ENCODE measurements around the gene CYB5A. TPM values are rescaled to one million over a fixed set of nuclear protein-coding genes. Genes with fewer than 3 reads are reported as not detected.
"Not testable (repeated sequence)": the region's sequence is repeated elsewhere in the genome, so short reads cannot be mapped to it uniquely, and the experiment has no call there.

The CYB5A gene
- total RNA-seq, 1 donor from 2014 or later: 57.2 TPM

- DNase-seq (ENCODE audit: low spot score): no peak
- intact Hi-C loops (cut with DNase I): no loop called here
Measured at GRCh38 chr18:74303306-74303705, 11.5 kb upstream of the CYB5A start.

GRCh38 chr18:74299746-74300145, 8.0 kb upstream of the CYB5A start:
- intact Hi-C loops (cut with DNase I): no loop called here
- no peak for DNase-seq (ENCODE audit: low spot score)

DNA sequence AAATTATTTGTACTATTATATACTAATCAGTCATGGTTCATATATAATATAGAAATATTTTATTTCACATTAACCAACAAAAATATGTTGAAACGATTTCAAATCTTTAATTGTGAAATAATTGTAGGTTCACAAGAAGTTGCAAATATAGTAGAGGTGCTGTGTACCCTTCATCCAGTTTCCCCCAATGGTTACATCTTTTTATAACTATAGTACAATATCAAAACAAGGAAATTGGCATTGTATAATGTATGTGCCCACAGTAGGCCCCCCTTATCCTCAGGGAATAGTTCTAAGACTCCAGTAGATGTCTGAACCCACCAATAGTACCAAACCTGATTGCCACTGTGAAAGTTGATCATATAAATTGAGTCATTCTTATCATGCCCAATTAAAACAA, 7.4 kb upstream of the CYB5A start:
- intact Hi-C loops (cut with DNase I): no loop called here
- no peak for DNase-seq (ENCODE audit: low spot score)

GRCh38 chr18:74294526-74294925, 2.8 kb upstream of the CYB5A start:
- intact Hi-C loops (cut with DNase I): loop anchor here (5.0 kb wide), 1 partner anchor 37 kb away; no protein-coding TSS in a partner anchor
- no peak for DNase-seq (ENCODE audit: low spot score)

GRCh38 chr18:74292982-74293381, 1.2 kb upstream of the CYB5A start:
- intact Hi-C loops (cut with DNase I): loop anchor here (5.0 kb wide), 1 partner anchor 36 kb away; no protein-coding TSS in a partner anchor
- not testable (repeated sequence) for DNase-seq (ENCODE audit: low spot score)

GRCh38 chr18:74292541-74292858, 737 bp upstream of the CYB5A start:
- intact Hi-C loops (cut with DNase I): loop anchor here (5.0 kb wide), 1 partner anchor 35 kb away; no protein-coding TSS in a partner anchor
- DNase-seq (ENCODE audit: low spot score): no peak

DNA sequence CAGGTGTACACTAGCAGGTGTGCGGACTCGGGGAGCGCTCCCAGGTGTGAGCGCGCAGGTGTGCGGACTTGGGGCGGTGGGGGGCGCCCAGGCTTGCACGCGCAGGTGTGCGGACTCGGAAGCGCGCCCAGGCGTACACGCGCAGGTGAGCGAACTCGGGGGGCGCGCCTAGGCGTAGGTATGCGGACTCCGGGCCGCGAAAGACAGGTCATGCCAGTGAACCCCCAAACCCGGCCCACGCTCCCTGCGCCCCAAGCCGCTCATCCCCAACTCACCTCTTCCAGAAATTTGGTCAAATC, 342 bp downstream of the CYB5A start:
- intact Hi-C loops (cut with DNase I): loop anchor here (5.0 kb wide), 1 partner anchor 34 kb away; no protein-coding TSS in a partner anchor
- DNase-seq (ENCODE audit: low spot score): no peak

- intact Hi-C loops (cut with DNase I): loop anchor here (5.0 kb wide), 1 partner anchor 34 kb away; no protein-coding TSS in a partner anchor
- DNase-seq (ENCODE audit: low spot score): no peak
Measured at GRCh38 chr18:74290794-74291471, 830 bp downstream of the CYB5A start.

GRCh38 chr18:74290021-74290420, 1.7 kb downstream of the CYB5A start:
- no peak for DNase-seq (ENCODE audit: low spot score)
- intact Hi-C loops (cut with DNase I): loop anchor here (5.0 kb wide), 1 partner anchor 33 kb away; no protein-coding TSS in a partner anchor

DNA sequence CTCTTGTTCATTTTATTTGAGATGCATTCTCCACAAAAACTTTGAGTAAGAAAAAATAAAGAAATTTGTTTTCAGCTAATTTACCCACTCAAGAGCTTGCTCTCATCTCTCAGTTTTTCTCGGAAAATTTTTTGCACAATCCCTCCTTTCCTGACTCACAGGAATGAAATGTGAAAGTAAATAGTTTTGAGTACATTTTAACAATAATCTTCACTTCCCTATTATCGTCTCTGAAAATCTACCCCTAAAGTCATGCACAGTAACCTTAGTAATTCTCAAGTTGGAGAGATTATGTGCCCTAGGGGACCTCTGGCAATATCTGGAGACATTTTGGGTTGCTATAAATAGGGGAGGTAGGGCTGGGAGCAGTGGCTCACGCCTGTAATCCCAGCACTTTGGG, 2.6 kb downstream of the CYB5A start:
- no peak for DNase-seq (ENCODE audit: low spot score)
- intact Hi-C loops (cut with DNase I): no loop called here

DNA sequence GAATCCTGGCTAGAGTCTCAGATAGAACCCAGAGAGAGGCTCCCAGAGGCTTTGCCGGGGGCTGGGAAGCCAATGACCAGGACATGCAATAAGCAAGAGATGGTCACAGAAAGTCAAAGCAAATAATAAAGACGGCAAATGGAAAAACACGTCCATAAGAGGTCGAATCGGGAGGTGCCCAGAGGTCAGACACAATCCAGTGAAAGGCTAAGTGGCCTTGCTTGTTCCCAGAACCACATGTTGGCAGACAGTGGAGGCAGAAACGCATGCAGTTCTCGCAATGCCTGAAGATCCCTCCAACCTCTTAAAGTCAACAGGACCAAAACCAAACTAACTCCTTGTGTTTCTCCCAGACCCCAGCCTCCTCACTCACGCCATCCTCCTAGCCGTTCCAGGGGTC, 3.0 kb downstream of the CYB5A start:
- intact Hi-C loops (cut with DNase I): no loop called here
- DNase-seq (ENCODE audit: low spot score): no peak

DNA sequence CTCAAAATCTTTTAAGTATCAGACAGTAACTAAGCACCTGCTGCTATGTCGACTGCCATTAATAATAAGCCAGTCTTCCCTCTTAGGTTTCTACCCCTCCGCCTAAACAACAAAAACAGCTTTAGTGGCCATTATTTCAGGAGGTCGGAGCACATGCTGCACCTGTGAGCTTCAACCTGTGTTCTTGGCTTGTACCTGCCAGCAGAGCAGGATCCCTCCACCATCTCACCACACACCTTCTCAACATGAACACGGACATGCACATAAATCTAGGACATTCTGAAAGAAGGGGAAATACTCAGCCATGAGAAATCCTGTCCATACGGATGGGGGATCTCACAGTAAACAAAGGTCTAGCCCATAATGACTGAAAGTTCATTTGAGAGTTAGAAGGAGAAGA, 3.7 kb downstream of the CYB5A start:
- DNase-seq (ENCODE audit: low spot score): no peak
- intact Hi-C loops (cut with DNase I): no loop called here

- no peak for DNase-seq (ENCODE audit: low spot score)
- intact Hi-C loops (cut with DNase I): no loop called here
Measured at GRCh38 chr18:74286856-74287255, 4.9 kb downstream of the CYB5A start.

GRCh38 chr18:74286106-74286855, 5.5 kb downstream of the CYB5A start:
- DNase-seq (ENCODE audit: low spot score): no peak
- intact Hi-C loops (cut with DNase I): no loop called here

DNA sequence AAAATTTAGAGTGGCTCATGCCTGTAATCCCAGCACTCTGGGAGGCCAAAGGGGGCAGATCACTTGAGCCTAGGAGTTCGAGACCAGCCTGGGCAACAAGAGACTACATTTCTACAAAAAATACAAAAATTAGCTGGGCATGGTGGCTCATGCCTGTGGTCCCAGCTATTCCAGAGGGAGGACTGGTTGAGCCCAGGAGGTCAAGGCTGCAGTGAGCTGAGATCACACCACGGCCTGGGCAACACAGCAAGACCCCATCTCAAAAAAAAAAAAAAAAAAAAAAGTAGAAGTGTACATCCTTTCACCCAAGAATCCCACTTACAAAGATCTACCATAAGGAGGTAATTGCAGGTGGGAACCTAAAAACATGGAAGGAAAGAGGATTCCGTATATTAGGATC, 6.2 kb downstream of the CYB5A start:
- intact Hi-C loops (cut with DNase I); DNase-seq (ENCODE audit: low spot score): not testable (repeated sequence)

DNA sequence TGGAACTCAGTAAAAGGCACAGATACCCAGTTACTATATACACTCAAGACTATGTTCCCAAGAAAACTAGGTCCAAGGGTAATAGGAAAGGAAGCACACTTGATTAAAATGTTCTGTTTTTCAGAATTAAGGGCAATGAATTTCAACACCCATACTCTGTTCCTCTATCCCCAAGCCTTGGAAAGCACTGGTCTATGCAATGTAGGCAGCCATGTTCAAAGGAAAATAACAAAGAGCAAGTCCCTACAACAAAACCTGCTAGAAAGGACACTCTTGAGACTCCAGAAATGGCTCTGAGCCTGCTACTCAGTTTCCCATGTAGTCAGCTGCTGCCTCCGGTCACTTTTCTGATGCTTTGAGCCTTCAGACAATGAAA, 6.8 kb downstream of the CYB5A start:
- DNase-seq (ENCODE audit: low spot score): no peak
- intact Hi-C loops (cut with DNase I): no loop called here

- intact Hi-C loops (cut with DNase I): no loop called here
- no peak for DNase-seq (ENCODE audit: low spot score)
Measured at GRCh38 chr18:74284191-74284979, 7.4 kb downstream of the CYB5A start.

- intact Hi-C loops (cut with DNase I): no loop called here
- no peak for DNase-seq (ENCODE audit: low spot score)
Measured at GRCh38 chr18:74283646-74284045, 8.1 kb downstream of the CYB5A start.

- DNase-seq (ENCODE audit: low spot score): no peak
- intact Hi-C loops (cut with DNase I): no loop called here
Measured at GRCh38 chr18:74282755-74283554, 8.8 kb downstream of the CYB5A start.

Data from cardiac septum (tissue), 1 donor.